OCI-LY7 (cell line): ENCODE measurements around the gene ALDOB.

Experiments used
- EZH2phosphoT487 ChIP-seq: fragments of 200-600 bp; sonication (generic); IDR thresholded peaks from 2 replicates; pipeline ENCODE4 v1.6.1; 2018; ENCODE audit warnings: low read depth, borderline replicate concordance, mild to moderate bottlenecking, mixed run types, antibody characterized with exemption, low read length, moderate library complexity, mixed read lengths
- TF ChIP-seq, protein P1 (sequence below): fragments of 200-600 bp; sonication (generic); conservative IDR thresholded peaks from 2 replicates; pipeline ENCODE4 v1.5.1; 2014; ENCODE audit warnings: mild to moderate bottlenecking, antibody characterized with exemption, low read length, moderate library complexity, mixed read lengths

DNA sequence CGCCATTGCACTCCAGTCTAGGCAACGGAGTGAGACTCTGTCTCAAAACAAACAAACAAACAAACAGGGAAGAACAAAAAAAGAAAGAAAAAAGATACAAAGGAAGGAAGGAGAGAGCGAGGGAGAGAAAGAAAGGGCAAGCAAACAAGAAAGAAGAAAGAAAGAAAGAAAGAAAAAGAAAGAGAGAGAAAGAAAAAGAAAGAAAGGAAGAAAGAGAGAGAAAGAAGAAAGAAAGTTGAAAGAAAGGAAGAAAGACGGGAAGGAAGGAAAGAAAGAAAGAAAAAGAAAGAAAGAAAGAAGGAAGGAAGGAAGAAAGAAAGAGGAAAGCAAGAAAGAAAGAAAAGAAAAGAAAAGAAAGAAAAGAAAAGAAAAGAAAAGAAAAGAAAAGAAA is 13.1 kb upstream of the ALDOB start:
- TF ChIP-seq, protein P1, sequence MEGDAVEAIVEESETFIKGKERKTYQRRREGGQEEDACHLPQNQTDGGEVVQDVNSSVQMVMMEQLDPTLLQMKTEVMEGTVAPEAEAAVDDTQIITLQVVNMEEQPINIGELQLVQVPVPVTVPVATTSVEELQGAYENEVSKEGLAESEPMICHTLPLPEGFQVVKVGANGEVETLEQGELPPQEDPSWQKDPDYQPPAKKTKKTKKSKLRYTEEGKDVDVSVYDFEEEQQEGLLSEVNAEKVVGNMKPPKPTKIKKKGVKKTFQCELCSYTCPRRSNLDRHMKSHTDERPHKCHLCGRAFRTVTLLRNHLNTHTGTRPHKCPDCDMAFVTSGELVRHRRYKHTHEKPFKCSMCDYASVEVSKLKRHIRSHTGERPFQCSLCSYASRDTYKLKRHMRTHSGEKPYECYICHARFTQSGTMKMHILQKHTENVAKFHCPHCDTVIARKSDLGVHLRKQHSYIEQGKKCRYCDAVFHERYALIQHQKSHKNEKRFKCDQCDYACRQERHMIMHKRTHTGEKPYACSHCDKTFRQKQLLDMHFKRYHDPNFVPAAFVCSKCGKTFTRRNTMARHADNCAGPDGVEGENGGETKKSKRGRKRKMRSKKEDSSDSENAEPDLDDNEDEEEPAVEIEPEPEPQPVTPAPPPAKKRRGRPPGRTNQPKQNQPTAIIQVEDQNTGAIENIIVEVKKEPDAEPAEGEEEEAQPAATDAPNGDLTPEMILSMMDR: no peak
- no peak for TF ChIP-seq EZH2phosphoT487
